Measurements from ENCODE around the gene EML4.

- TF ChIP-seq CTCF (IDR thresholded peaks at IDR 0.05 in 2 of 3, conservative IDR thresholded peaks at IDR 0.05 in 1 of 3; ENCODE audit: control insufficient read depth in 2 of 3, extremely low read depth in 1 of 3, insufficient read depth in 1 of 3, low read depth in 3 of 3, low read length in 3 of 3): no peak
- TF ChIP-seq MAX (IDR thresholded peaks at IDR 0.05; ENCODE audit: low read depth, low read length): no peak
- no peak for TF ChIP-seq MEF2A (IDR thresholded peaks at IDR 0.05; ENCODE audit: insufficient read depth, low read depth, low read length)
Measured at GRCh38 chr2:42296226-42296625, 127.1 kb downstream of the EML4 start.
